Measurements from ENCODE around the gene DNAH8.
A peak's percentile ranks its signal among the peaks of the same experiment; 100 is the strongest.

DNAH8 gene

DNA sequence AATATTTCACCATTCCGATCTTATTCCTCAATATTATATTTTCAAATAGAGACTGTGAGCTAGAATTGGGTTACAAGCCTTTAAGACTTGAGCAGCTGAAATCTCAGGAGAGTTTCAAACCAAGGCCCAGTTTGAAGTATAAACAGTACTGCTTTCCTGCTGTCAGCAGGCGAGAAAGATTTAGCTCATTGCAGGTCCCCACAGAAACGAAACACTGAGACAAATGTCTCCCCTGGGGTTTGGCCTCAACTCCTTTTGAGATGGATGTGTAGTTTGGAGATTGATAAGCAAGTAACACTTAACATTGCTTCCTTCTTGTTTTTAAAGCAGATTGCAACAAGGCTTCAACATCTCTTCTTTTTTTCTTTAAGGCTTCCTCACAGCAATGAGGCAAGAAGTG, 311.1 kb downstream of the DNAH8 start:
- DNase-seq: no peak

DNA sequence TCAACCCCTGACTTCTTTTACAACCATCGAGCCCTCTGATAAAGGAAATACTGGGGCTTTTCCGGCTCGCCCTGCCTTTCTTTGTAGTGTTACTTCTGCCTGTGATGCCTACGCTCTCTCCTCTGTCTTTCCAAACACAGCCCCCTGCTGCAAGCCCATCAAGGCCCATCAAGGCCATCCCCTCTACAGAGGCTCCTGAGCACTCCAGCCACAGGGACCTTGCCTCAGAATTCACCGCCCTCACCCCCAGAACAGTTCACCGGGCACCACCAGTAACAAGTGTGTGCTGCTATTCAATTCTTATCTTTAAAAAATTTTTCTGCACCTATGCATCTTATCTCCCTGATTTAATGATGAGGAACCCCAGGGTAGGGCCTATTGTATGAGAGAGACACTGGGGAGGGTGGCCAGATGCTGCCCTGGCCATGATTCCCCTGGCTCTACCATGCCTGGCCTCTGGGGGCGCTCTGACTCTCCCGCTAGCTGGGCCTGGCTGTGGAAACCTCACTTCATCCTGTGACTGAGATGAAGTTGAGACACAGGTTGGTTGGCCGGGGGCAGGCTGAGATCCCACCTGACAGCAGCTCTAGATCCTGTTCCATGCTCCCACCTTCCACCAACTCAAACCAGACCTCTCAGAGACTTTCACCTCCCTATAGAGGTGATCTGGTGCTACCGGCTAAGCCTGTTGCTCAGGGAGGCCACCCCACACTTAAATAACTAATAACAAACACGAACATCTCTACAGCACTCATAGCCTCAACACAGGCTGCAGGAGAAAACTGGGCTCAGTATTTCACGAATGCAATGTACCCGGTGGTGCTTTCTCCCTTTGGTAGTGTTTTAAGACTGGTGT, 314.3 kb downstream of the DNAH8 start:
- peak; percentile 22 to 61 (median 39) for DNase-seq

DNA sequence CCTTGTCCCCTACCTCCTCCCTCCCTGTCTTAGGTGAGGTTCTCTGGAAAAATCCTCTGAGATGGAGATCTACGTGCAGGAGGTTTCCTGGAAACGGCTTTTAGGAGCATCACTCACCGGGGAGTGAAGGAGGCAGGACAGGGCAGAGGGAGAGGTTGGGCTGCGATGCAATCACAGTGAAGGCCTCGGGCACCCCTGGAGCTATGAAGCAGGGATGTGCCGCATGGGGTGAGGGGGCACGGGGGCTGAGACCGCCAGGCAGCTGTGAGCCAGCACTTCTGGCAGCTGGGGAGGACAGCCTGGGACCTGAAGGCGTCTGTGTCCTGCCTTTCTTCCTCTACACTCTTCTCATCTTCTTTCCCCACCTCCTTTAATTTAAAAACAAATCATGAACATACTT, 320.6 kb downstream of the DNAH8 start:
- no peak for DNase-seq

DNA sequence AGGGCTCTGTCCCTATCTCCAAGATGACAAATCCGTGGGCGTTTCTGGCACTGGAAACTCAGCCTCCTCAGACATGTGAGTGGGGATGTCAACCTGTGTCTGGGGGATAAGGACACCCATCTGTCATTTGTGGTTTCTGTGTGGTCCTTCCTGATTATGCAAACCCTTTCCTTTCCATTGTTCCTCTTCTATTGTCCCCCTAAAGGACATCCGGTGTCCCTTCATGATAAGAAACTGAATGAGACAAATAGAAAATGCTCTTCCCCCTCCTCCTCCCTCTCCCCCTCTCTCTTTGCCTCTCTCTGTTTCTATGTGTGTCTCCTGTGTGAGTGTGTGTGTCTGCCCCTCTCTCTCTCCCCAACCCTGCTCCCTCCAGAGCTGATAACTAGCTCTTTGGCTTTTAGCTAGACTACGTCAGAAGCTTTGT, 322.0 kb downstream of the DNAH8 start:
- no peak for DNase-seq

DNA sequence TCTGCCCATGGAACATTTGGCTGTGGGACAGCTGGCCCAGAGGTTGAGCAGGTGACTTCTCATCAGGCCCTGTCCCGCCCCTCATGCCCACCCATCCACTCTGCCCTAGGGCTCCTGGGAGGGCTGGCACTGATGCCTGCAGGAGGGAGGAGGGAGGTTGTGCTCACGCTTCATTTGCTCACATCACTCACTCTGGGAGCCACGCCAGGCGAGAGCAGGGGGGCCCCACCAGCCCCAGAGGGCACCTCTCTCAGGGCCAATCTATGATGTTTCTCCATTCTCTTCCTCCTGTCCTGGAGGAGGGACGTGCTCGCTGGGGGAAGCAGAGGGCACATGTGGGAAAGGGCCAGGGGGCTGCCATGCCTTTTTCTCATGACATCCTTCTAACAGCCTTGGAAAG, 322.6 kb downstream of the DNAH8 start:
- DNase-seq: no peak

DNA sequence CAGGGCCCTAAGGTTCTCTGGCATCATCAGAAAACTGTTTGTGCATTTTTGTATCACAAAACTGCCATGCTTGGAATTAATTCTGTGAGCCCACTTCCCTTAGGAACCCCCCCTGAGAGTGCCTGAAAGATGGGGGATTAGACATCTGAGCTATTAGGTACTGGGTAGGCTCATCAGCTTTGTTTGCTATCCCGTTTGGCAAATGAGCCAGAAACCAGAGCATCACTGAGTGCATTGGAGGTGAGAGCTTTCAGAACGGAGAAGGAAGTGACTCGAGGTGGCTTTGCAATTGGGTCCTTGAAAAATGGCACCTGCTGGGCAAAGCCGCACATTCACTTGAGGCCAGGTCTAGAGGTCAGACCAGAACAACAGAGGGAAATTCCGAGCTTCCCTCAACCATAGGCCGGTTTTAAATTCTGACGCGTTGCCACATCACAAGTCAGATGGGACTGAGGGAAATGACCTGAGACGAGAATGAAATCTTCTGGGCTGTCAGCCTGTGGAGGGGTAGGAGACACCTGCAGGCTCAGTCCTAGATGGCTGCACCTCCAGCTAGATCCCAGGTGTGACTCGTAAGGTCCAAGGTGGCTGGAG, 325.1 kb downstream of the DNAH8 start:
- no peak for DNase-seq

DNA sequence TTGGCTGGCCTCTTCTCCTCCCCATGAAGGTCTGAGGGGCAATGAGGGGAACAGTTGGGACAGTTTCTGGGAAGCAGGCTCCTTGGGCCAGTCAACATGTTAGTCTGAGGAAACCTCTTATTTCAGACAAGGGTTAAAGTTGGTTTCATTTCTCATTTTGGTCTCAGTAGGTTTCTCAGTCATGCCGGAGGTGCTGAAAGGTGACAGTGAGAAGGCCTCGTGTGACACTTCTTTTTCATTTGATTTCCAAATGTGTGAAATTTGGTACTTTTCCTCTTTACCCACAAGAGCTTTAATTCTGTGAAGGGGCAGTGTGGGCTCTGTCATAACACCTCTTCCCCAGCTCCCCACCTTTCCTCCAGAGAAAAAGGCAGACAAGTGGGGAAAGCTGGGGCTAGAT, 326.0 kb downstream of the DNAH8 start:
- DNase-seq: no peak

DNA sequence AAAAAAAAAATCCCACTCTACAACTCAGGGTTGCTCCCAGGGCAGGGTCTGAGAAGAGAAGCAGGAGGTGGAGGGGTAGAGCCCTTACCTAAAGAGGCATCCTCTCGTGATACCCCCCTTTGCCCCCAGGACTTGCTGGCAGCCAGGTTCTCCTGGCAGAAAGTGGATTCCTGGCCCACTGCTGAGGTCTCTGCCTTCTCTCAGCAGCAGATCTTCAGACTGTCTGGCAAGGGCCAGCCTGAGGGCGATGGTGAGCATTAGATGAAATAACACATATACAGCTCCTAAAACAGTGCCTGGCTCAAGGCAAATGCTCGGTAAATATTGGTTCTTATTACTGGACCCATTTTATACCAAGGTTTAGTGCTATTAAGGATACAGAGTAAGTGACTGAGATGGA, 328.7 kb downstream of the DNAH8 start:
- DNase-seq: no peak

DNA sequence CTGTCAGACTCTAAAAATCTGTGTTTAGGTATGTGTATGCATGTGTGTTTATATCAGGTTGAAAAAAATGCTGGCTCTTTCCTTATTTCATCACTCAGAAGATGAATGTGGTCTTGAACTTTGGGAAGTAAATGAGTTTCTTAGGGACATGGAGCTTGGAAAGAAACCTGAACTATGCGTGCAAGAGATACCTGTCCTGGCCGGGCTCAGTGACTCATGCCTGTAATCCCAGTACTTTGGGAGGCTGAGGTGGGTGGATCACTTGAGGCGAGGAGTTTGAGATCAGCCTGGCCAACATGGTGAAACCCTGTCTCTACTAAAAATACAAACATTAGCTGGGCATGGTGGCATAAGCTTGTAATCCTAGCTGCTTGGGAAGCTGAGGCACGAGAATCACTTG, 329.1 kb downstream of the DNAH8 start:
- no peak for DNase-seq

DNA sequence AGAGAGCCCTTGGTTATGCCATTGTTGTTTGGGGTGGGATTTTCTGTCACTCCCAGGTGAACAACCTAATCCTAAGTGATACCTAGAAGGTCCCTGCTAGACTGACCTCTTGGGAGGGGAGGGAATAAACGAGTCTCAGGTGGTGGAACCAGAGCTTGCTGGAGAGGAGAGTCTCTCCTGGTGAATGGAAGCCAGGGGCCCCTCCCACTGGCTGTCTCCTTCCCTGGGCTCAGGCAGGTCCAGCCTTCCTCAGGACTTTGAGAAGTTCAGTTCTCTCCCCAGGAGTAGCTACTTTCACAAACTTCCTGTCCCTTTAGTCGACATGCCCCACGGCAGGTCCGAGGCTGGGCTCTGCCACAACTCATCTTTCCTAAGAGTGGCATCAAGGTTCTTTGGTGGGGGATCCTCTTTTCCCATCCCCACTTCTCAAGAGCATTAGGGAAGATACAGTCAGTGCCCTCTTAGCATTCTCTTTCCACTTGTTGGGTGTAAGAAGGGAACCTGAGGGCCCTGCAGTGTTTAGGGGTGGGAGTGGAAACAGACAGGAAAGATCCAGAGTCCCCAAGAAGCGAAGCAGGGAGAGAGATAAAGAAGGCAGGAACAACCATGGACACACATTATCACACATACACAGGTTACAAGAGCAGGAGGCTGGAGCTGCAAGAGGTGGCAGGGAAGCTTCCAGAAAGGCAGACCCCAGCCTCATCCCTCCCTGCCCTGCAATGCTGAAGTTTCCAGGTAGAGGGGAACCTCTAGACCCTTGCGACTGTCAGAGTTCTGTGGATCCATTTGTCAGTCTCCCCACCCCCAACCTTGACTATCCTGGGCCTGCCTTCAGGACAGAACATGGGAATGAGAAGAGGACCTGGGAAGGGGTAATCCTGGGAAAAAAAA, 332.6 kb downstream of the DNAH8 start:
- no peak for DNase-seq

DNA sequence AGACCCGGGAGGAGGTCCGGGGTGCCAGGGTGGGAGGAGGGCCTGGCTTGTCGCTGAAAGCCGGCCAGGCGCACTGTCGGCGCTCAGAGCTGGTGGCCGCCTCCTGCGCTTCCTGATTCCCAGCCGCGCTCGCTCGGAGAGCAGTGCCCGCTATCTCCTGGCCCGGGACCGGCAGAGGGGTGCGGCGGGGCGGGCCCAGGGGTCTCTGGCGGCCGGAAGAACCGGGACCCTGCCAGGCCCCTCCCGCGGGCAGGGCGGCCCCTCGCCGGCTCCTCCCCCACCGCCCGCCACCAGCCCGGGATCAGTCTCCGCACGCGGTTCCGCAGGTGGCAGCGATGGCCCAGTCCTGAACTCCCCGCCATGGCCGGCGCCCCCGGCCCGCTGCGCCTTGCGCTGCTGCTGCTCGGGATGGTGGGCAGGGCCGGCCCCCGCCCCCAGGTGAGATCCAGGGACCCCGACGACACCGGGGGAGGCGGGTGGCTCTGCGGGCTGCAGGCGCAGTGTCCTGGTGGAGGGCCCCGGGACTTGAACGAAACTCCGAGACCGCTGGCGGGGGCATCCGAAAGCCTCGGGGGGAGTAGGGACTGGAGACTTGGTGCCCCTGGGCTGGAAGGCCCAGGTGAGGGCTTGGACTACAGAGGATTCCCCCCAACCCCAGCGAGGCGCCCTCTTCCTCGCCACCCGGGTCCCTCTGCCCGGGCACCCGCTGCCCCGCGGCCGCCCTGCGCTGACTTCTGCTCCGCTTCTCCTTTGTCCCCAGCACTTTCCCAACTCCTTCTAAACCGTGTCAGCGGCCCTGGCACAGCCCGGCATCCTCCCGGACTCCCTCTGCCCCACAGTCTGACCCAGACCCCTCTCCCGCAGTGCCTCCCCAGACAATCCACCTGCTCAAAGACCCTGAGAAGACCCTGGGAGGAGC, 333.6 kb downstream of the DNAH8 start, which contains the start of gene GLP1R:
TSS of gene GLP1R (plus strand) at position 301 of the 919 bp plus-strand sequence. CDS start at position 361, 60 bp downstream.
- peak in 2 of 3 donors; percentile 2 to 27 for DNase-seq

DNA sequence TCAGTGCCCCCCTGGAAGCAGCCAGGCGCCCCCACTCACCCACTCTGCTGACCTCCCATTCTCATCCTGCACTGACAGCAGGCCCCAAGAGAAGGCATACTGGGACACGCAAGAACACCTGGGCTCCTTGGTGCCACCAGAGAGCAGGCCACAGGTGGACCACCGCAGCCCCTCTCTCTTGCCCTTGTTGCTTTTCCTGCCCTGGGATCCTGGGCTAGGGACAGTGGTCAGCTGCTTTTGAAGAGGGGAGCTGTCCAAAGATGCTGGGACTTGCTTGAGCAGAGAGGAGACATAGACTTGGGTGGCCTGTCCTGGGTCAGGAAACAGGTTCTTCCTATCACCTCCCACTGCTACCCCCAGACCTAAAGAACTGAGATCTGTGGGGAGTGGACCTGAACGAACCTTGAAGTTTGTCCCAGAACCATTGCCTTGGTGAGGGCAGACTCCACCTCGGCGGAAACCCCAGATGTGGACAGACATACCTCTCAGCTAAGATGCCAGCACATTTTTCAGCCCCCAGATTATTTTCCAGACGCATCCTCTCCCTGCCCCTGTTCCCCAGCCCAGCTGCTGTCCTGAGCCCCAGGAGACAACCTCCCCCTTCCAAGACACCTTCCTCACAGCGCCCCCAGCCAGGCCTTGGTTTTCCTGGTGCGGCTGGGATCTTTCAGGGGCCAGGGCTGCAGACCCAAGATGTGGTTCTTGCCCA, 334.6 kb downstream of the DNAH8 start:
- DNase-seq: no peak

DNA sequence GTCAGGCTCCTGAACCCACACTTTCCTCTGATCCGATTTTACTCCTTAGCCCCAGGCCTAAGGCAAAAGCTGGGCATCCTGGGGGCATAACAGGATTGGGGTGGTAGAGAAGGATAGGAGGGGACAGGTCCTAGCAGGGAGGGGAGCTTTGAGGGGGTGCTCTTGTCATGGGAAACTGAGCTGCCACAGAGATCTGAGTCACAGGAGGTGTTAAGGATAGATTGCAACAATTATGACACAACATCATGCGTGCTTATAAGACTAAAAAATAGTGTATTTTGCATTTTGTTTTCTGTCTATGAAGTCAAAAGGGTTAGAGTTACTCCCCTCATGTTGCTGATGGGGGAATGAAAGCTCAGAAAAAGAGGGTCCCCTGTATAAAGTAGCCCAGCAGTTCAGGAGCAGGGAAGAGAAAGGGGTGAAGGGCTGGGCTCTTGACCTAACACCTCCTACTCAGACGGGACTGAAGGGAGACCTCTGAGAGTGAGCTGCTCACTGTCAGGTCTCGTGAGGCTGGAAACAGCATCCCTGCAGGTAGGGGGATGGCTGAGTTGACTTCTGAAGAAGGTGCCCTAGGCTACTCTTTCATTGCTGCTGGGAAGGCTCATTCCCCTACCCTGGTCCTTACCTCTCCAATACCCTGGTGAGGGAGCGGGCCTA, 335.5 kb downstream of the DNAH8 start:
- DNase-seq: no peak

DNA sequence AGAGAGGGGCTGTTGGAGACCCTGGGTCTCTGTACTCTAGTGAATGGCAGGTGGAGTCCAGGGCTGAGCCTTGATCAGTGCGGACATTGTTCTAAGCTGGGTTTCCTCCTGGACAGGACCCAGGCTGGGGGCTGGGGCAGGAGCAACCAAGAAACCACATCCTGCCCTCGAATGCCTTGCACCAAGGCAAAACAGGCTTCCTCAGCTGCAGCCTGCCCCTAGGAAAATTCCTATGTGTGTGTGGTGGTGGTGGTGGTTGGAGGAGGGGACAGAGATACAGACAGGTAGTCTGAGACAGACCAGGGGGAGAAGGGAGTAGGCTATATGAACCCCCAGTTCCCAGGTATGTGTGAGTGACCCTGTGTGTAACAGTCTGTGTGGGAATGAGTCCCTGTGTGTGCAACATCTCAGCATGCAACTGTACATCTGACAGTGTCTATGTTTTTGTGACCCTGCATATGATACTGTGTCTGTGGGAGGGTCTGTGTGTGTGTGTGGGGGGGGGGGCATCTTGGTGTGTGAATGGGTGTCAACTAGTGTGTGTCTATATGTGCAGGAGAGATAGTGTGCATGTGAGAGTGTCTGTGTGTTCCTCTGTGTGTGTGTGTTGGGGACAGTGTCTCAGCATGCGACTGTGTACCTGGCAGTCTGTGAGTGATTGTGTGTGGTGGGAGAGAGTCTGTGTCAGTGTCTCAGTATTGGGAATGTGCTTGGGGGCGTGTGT, 336.4 kb downstream of the DNAH8 start:
- no peak for DNase-seq

DNA sequence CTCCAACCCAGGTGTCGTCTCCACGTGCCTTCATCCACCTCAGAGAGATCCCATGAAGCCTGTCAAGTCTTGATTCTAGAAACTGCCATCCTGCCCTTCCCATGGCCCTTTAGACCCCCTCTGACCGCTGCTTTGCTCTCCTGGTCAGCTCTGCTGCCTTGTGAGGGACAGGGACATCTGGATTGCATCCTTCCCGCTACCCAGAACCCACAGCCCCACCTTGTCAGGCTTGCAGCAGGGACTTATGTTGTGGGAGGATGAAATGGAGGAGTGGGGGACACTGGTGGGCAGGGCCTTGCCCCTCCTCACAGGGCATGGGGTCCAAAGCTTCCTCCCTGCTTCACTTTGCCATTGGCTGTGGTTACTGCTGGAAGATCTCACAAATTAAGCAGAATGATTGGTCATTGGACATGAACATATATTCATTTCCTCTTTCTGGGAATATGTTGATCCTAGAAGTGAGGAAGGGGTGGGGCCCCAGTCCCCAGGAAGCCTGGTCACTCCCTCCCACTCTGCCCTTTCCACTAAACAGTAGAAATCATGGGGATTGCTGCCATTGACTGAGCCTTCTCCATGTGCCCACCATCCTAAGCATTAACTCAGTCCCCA, 338.0 kb downstream of the DNAH8 start:
- DNase-seq: peak in 2 of 3 donors; percentile 16 to 18

DNA sequence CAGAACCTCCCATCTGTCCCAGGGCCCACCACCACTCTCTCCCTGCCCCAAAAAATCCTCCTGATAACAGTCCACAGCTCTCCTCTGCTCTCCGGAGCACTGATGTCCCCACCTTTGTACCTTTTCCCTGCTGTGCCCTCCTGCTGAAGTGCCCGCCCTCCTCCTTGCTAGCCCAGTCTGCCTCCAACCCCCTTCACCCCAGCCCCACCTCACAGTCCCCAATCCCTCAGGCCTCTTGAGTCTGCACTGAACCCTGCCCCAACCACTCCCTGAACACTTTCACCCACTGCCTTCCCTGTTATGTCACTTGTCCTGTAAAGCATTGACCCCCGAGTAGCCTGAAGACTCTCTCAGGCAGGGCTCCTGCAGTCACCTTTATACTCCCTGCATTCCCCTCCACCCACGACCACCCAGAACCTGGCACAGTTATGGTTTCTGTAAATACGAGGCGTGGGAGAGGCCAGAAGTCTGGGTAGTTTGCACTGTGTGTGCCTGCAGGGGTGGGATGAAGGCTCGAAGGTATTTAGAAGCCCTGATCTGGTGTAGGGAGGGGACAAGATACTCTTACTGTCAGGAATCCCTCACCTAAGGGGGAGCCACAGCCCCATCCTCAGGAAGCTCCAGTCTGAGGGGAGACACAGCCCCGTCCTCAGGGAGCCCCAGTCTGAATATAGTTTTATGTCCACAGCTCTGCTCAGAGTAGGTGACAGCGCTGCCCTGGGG, 338.9 kb downstream of the DNAH8 start:
- DNase-seq: no peak

DNA sequence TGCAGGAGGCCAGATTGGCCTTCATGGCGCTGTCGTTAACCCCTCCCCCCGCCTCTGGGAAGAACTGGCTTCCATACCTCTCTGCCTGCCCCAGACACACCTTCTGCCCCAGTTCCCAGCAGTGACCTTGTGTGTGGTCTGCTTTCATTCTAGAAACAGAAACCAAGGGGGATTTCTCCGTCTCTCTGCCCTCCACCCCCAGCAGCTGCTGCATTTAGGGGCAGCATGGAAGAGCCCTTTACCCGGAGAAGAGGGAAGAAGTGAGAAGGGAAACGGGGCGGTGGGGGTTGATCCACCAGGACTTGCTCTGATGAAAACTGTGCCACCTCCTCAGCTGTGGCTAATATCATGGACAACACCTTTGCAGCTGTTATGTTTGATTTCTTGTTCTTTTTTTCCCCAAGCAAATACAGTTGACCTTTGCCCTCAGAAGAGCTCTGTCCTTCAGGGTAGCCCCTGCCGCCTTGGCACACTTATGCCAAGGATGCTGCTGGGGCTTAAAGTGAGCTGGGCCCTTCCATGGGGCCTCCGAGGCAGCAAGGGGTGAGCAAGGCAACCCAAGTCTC, 339.5 kb downstream of the DNAH8 start:
- no peak for DNase-seq

DNA sequence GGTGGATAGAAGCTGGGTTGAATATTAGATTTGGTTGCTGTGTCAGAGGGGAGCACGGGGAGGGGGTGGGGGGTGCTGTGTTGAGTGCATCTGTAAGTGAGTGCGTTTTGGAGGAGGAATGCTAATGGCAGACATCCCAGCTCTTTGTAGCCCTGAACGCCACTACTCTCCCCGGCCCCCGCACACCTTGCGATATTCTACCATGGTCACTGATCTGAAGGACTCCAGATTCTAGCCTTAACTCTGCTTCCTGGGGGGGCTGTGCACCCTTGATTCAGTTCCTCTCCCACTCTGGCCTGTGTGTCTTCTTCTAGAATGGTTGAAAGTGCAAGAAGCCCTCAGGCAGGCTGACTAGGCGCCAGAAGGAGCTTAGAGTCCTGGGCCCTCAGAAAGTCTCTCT, 340.6 kb downstream of the DNAH8 start:
- no peak for DNase-seq

DNA sequence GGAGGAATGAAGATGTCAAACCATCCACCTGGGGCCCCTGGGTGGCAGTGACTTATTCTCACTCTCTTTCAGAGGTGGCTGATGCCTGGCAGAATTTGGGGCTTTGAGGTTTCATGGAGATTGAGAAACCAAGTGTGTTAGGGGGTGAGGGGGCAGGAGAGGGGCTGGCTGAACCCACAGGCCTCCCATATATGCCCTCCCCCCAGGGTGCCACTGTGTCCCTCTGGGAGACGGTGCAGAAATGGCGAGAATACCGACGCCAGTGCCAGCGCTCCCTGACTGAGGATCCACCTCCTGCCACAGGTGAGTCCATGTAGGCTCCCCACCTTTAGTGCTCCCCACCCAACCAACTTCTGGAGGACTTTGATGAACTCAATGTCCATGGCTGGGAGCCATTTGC, 341.1 kb downstream of the DNAH8 start:
- DNase-seq: no peak
